Spleen (tissue), 7 donors: ENCODE data around the gene RFTN1.

Experiments
- CTCF ChIP-seq, 11 experiments: fragments of 200-600 bp in 7 of 11; fragments of 450-650 bp in 4 of 11; sonication (generic) in 4 of 11; IDR thresholded peaks in 8 of 11; conservative IDR thresholded peaks in 3 of 11; 1 replicate in 7 of 11; 2 replicates in 4 of 11; pipeline versions ENCODE4 v1.4.0 to v1.8.0; 2016 to 2021; ENCODE audit warnings: antibody characterized with exemption in 11 of 11, inconsistent platforms in 4 of 11, mild to moderate bottlenecking in 1 of 11
- POLR2A ChIP-seq, 3 donors: fragments of 450-650 bp; IDR thresholded peaks; one replicate each; pipeline ENCODE4 v1.5.1; 2017; ENCODE audit warnings: antibody characterized with exemption in 3 of 3, mild to moderate bottlenecking in 1 of 3
- donor health status: DM: no; HTN: no; CAD: no; lungs with moderate emphysema.
- donor health status: DM: no; HTN: no; CAD: no.
- donor health status: DM: no; HTN: no; CAD: no.

DNA sequence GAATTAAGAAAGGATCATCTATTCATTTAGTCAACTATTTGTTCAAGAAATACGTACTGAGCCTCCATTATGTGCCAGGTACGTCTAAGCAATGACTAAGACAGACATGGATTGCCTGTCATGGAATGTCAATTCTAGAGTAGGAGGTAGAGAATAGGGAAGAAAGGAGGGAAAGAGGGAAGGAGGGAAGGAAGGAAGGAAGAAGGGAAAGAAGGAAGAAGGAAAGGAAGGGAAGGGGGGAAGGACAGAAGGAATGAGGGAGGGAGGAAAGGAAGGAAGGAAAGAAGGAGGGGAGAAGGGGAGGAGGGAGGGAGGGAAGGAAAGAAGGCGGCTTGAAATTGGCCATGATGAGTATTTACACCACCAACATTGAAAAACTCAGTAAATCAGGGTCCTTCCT lies 39.3 kb upstream of the RFTN1 start:
- TF ChIP-seq POLR2A (IDR thresholded peaks at IDR 0.05) = no peak
- TF ChIP-seq CTCF (IDR thresholded peaks at IDR 0.05 in 8 of 11, conservative IDR thresholded peaks at IDR 0.05 in 3 of 11) = no peak
